HG03095 (cell line): ENCODE data around the gene TMEM154.

ENCODE experiments used
- ATAC-seq: cut with Tn5 transposase; IDR thresholded peaks from one replicate; pipeline ENCODE4 v1.9.1; 2021; ENCODE audit warnings: moderate library complexity; ENCODE audit not compliant: unreplicated experiment

Gene TMEM154

DNA sequence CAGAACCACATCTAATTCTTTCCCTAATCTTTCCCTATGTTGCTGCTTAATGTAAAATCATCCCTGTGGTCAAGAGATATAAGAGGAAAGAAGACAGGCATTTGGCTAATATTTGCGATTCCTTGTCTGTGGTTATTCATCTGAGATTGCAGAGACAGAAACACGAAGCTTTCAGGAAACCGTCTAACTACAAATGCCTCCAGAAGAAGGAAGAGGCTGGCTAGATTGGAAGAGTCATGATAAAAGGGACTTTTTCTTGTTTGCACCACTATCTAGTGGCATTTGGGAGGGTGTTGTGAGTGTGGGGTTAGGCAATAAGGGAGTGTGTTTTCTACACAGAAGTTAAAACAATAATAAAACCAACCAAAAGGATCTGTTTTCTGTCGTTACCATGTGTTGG, 43.9 kb downstream of the TMEM154 start:
- ATAC-seq = no peak

DNA sequence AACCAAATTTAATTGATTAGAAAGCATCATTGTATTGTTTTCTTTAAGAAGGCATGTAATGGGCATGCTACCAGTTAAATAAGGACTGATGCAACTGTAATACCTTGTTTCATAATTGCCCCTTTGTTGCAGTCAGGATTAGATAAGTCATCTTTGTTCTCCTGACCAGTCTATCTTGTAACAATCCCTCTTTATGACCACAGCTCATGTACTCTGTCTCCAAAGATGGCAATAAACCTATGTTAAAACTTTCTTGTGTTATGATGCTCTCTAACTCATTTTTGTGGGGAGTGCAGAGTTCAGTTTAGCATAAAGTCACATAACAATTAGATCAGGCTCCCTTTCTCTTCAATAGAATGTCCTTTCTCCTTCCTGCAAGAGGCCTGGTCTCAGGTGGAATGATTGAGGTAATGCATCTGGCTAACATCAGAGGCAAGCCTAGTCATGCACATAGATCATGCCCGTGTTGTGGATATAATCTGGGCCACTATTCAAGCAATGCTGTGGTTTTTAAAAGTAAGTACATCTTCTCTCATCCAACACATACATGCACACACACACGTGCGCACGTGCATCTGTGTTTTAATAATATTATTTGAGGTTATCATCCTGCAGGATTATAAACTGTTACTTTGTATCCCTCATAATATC, 45.6 kb downstream of the TMEM154 start:
- no peak for ATAC-seq

DNA sequence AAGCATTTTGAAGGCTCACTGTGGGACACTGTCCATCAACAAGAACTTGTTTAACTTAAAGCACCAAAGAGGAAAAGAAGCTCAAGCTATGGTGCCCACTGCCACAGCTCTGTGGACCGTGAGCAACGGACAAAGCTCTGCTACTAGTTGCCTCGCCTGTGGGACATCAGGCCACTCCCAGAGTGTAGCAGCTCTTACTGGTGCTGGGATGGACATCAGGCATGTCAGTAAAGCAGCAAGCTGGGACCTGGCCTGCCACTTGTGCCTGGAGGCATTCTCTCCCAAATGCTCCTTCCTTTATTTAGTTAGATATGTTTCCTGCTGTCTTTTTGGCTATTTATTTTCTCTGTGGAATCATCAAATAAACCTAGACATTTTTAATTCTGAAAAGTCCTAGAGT, 46.7 kb downstream of the TMEM154 start:
- no peak for ATAC-seq

DNA sequence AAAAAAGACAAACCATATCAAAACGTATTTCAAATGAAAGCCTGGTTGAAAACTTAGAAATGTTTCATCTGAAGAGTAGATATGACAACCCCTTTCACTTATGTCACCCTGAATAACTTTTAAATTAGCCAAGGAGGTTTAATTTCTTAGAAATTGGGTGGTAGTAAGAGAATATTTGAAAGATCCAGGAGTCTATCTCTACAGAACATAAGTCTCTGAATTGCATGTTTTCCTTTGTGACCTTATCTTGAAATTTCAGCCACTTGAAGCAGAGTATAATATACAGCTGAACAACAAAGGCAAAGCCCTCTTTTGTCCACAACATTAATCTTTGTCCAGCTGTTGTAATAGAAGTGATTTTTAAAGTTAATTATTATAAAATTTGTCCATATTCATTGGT, 49.5 kb downstream of the TMEM154 start:
- no peak for ATAC-seq

DNA sequence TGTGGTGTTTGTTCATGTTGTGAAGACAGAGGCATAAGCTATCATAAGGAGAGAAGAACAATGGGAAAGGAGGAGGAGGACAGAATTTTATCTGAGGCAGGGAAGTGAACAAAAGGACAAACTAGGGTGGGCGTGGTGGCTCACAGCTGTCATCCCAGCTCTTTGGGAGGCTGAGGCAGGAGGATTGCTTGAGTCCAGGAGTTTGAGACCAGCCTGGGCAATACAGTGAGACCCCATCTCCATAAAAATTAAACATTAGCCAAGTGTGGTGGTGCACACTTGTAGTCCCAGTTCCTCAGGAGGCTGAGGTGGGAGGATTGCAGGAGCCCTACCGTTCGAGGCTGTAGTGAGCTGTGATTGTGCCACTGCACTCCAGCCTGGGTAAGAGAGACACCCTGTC, 49.9 kb downstream of the TMEM154 start:
- no peak for ATAC-seq

DNA sequence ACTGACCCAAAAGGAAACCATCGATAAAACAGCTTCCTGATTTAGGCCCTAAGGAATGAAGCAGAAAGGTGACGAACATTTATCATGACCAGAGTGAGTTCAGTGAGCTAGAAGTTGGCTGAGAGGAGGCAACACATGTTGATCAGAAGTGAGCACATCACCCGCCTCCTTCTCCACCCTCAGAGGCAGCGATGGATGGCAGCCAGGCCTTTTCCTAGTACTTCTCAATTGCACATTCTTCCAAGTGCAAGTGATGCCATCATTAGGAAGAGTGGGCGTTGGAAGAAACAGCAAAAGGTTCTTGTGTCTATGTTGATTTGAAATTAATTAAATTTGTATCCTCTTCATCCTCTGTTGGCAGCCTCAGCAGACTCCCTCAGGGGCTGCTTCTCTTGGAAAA, 51.7 kb downstream of the TMEM154 start:
- no peak for ATAC-seq

DNA sequence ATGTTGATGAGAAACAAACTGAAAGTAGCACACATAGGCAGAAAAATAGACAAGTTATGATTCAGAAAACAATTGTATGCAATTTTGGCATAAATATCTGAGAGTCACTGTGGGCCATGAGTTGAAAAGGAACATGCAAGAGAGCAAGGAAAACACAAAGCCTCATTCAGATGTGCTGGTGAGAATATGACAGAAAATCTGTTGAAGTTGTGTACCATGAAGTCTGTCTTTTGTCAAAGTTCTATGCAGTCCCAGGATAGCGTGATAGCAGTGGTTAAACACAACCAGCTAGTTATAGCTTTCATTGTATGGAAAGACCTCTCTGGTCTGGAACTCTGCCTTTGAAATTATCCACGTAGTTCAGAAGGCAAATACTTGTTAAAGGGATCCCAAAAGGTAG, 53.0 kb downstream of the TMEM154 start:
- ATAC-seq = no peak

DNA sequence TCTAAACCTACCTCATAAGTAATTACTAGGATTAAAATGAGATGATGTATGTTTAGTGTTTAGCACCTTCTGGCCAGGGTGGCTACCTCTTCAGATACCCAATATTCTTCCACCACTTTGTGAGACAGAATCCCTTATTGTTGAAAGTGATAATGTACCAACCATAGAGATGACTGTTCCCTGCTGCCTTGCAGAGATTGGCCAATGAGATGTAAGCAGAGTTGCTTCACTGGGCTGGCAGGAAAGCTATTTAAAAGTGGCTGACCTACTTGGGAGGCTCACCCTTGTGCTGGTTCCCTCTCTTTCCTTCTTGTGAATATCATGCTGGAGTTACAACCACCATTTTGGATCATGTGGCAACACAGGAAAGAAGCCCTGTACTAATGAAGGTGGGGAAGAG, 58.9 kb downstream of the TMEM154 start:
- no peak for ATAC-seq

DNA sequence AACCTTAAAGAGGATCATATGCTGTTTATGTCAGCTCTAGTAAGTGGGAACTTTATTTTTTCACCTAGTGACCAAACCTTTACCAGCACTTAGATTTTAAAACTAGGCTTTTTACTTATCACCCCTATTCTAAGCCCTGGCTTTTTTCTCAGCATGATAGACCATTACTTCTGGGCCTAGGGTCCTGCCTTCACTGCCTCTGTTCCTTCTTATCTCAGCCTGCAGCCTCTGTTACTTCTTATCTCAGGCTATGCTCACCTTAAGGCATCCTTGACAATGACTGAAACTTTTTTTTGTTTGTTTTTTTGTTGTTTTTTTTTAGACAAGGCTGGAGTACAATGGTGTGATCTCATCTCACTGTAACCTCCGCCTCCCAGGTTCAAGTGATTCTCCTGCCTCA, 59.6 kb downstream of the TMEM154 start:
- ATAC-seq = no peak

DNA sequence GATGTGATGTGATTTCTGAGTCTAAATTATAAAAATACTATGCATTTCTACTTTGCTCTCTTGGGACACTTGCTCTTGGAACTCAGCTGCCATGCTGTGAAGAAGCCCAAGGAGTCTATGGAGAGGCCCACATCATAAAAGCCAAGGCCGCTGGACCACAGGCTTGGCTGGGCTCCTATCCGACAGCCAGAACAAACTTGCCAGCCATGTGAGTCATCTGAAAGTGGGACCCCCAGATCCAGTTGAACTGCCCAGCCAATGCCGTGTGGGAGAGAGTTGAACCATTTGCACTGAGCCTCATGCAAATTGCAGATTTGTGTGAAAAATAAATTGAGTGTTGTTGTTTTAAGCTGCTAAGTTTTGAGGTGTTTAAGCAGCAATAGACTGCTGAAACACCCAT, 60.2 kb downstream of the TMEM154 start:
- no peak for ATAC-seq

DNA sequence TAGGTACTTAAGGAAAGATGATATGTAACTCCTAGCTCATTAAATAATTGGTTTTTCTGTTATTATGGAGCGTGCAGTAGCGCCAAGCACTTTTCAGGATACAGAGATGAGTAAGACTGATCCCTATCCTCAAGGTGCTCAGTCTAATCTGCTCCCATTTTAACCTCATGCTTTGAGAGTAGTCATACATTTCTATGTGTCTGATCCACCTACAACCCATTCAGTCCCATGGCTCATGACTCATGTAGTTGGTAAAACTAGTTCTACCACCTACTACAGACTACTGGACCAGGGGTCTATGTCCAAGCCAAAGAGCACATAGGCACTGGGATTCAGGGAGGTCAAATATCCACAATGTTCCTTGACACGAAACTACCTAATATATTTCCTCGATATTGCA, 60.8 kb downstream of the TMEM154 start:
- no peak for ATAC-seq

DNA sequence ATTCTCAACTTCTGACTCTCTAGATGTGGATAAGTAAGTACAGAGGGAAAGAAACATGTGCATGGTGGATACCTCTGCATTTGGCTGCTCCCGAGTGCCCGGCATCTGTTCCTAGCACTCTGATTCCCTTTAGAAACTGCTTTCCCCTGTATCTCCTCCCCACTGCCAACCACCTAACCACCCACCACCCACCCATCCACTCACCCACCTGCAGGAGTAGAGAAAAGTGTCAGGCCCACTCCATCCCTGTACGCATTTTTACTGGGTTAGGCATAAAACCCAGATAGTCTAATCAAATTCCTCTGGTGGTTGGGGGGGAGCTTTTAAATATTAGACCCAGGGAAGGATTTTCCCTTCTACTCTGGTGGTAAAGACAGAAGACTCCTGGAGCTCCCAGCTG, 63.0 kb downstream of the TMEM154 start:
- no peak for ATAC-seq

DNA sequence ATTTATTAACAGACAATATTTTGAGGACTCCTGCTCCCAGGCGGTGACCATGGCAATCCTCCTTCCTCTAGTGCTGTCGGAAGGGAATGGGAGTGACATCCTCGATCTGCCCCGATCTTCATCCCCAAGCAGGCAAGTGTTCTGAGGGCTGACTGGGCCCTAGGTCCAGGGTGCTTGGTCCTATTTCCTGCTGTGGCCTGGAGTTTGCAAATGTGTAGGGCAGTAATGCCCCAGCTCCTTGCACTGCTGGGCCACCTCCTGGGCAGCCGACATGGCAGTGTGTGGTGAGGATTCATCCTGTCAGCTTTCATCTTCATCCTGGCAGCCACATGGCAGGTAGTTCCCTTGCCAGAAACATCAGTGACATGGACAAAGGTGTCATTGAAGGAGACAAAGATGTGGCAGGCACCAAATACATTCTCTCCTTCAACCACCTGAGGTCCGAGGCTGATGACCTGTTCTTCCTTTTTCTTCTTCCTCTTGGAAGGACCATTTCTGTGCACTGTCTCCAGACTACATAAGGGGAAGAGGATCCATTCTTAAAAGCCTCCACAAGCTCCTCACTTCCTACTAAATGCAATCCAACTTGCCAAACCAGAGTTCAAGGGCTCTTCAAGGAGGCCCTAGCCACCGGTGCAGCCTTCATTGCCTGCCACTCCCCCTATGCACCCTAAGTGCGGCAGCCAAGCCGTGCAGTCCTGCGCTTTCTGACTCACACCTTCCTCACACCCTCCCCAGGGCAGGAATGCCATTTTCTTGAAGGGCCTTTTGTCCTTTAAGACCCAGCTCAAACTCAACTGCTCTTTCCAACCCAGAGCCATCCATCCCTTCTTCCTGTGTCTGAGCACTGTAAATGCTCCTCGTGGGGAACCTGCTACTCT, 65.7 kb downstream of the TMEM154 start:
- ATAC-seq = no peak

DNA sequence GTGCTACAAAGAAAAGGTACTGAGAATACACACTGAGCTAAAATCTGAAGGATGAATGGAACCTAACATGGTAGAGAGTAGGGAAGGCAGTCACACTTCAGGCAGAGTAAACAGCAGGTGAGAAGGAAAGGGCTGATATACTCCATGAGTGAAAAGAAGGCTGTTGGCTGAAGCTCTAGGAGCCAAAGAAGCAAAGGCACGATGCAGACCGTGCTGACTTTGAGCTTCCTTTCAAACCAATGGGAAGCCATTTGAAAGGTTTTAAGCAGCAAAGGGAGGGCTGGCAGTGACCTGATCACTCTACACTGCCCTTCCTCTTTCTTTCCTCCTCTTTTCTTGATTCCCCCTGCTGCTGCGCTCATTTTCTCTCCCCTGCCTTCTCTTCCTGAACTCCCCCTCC, 66.4 kb downstream of the TMEM154 start:
- ATAC-seq = no peak

DNA sequence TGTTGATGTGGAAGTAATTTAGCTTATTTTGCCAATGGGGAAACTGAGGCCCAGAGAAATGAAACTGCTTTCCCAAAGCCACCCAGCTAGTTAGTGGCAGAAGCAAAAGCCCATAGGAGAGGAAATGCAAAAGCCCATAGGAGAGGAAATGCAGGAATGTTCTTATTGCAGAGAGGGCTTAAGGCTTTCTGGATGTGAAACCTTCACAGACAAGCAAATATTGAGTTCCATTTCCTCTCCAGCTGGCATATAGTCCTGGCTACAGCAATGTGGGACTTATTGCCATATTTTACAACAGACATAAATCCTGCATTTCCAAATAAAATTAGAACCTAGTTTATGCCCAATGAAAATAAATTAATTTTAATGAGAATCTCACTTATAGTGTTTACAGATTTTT, 69.7 kb downstream of the TMEM154 start:
- ATAC-seq = no peak

DNA sequence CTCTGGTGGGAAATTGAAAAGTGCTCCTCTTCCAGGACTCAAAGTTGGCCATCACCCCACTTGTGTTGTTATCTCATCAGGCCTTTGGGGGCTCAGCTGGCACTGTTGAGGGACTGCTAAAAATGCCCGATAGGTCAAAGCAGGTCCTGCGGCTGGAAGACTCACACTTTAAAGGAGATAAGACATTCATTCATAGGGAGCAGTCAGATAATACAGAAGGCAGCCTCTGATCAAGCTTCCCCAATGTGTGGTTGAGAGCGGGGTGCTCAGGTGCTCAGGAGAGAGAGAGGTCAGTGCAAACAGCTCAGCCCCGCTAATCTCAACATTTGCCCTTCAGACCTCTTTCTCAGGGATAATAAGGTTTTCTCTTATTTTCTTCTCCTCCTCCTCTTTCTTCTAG, 70.3 kb downstream of the TMEM154 start:
- no peak for ATAC-seq

DNA sequence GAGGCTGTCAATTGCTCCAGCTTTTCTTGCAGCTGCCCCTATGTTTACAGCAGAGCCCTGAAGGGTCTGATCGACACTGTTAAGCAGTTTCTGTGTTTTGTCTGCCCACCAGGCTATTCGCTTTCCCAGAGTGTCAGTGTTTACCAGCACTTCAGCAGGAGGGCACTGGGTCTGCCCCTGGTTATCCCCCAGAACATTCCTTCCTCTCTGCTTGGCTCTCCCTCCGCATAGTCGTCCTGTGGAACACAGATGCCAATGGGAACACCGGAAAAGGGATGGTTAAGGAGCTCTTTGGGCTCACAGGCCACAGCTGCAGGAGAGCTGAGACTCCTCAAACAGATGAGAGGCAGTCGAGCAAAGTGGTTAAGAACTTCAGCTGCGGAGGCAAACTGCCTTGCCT, 72.6 kb downstream of the TMEM154 start:
- ATAC-seq = no peak

DNA sequence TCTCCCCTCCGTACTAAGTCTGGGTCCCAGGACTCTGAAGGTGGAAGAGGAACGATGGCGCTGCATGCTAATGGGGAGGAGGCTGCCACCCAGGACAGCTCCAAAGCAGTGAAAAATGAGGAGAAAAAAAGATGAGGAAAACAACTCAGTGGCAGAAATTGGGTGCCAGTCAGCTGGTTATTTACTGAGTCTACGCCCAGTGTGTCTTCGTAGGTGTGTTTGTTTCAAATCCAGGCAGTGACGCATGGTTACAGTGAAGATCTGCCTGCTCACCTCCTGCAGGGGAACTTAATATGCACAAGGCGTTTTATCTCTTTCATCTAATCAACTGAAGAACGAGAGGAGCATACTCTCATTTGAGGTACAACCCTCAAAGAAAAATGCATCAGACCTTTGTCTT, 73.0 kb downstream of the TMEM154 start:
- ATAC-seq = no peak

DNA sequence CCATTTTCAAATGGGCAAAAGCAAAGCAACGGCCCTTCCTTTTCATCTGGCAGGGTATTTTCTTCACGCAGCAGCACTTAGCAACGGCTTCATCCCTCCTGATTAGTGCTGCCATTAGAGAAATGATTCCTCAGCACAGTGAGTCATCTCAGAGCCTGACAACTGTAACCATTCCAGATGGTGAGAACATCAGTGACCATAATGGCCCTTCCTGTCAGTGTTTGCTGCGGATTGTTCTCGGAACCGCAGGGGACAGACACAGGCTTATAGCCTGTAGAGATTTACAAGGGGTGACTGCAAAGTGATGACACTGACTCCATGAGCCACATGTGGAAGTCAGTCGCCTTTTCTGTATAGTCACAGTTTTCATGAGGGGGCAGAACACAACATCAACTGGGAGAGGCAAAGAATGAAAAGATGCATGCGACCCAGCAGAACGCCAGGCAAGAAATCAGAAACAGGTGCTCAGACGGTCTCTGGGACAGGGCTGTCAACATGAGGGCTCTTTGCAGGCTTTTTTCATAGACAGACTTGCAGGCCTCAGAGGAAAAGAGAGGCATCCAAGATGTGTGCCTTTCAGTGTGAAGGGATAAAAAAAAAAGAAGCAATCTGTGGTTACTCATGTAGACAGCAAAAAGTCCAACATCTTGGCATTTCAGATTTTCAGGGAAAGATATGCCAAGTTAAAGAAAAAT, 74.0 kb downstream of the TMEM154 start:
- no peak for ATAC-seq

DNA sequence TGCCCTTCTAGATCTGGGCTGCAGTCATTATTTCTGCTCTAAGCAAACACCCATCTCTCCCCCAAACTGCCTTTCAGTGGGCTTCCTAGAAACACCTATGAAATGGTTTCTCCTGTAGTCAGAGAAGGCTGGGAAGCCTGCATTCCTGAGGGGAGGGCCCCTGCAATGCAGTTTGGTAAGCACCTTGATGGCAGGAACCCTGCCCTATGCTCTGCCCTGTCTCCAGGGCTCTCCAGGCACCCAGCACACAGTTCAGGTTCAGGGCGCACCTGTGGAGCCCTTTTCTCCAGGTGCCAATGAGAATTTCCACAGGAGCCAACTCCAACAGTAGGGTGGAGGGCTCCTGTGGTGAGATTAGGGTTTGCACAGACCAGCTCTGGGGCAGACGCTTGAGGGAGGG, 74.8 kb downstream of the TMEM154 start:
- no peak for ATAC-seq

DNA sequence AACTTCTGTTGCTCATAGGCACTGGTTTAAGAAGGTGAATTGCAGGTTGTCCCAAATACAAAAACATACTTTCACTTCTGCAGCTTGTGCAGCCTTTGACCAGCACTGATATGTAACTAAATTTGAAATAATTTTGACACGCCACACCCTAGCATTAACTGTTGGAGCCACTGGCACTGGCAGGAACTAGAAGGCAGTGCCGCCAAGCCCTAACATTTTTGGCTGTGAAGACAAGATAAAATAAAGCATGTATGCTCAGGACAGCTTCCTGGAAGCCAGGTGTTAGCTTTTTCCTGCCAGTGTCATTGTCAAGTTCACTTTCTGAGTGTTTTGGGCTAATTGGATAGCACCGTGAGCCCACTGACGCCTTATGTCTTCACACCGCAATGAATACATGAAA, 78.6 kb downstream of the TMEM154 start:
- ATAC-seq = no peak

DNA sequence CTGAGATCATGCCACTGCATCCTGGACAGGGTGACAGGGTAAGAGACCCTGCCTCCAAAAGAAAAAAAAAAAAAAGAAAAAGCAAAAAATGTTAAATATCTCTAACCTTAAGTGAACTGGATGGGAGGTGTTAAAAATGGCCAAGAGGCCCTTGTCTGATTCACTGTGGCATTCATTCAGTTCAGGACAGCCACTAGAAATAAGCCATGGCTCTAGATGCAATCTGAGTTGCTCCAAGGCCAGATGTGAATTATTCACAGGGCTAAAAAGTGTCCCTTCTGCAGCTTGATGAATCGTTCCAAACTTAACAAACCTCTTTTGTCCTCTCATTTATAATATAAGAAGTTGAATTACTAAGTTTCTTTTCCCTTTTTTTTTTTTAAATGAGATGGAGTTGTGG, 80.2 kb downstream of the TMEM154 start:
- ATAC-seq = no peak
